Neuronal stem cell (in vitro differentiated cells): ENCODE data around the gene PRCP.
A peak's percentile ranks its signal among the peaks of the same experiment; 100 is the strongest.

Experiments used
- DNase-seq: peaks from one replicate; pipeline ENCODE4 v3.0.0-alpha.2; 2013; ENCODE audit warnings: low spot score
- H2AFZ ChIP-seq: one replicate; pipeline ENCODE4 v1.6.1; 2013; ENCODE audit warnings: mild to moderate bottlenecking, low read length, inconsistent platforms
- H2AK5ac ChIP-seq: 2 replicates; pipeline ENCODE4 v1.6.1; 2013; ENCODE audit warnings: low read depth, mild to moderate bottlenecking, inconsistent platforms, low read length, moderate library complexity, mixed read lengths
- H2BK120ac ChIP-seq: 2 replicates; pipeline ENCODE4 v1.6.1; 2013; ENCODE audit warnings: low read depth, mild to moderate bottlenecking, inconsistent platforms, low read length, moderate library complexity, mixed read lengths
- H2BK12ac ChIP-seq: one replicate; pipeline ENCODE4 v1.6.1; 2013; ENCODE audit warnings: low read length, inconsistent platforms
- H2BK15ac ChIP-seq: 2 replicates; pipeline ENCODE4 v1.6.1; 2013; ENCODE audit warnings: mild to moderate bottlenecking, low read length, inconsistent platforms, mixed read lengths
- H2BK5ac ChIP-seq: one replicate; pipeline ENCODE4 v1.6.1; 2013; ENCODE audit warnings: inconsistent platforms, mild to moderate bottlenecking, low read length, moderate library complexity
- H3K14ac ChIP-seq: one replicate; pipeline ENCODE4 v1.6.1; 2013; ENCODE audit warnings: low read length, inconsistent platforms
- H3K18ac ChIP-seq: 2 replicates; pipeline ENCODE4 v1.6.1; 2013; ENCODE audit warnings: low read length, inconsistent platforms
- H3K23ac ChIP-seq: 2 replicates; pipeline ENCODE4 v1.6.1; 2013; ENCODE audit warnings: low read depth, mild to moderate bottlenecking, mixed read lengths, low read length, inconsistent platforms; ENCODE audit not compliant: poor library complexity
- H3K27ac ChIP-seq: replicated peaks from 3 replicates; pipeline ENCODE4 v1.5.1; 2013; ENCODE audit warnings: low read length, inconsistent platforms
- H3K27me3 ChIP-seq, 3 experiments: 2 replicates each; pipeline ENCODE4 v1.6.1; 2013; ENCODE audit warnings: low read length in 3 of 3, mild to moderate bottlenecking in 2 of 3, inconsistent platforms in 1 of 3, low read depth in 1 of 3, mixed read lengths in 1 of 3, moderate library complexity in 1 of 3; ENCODE audit not compliant: control insufficient read depth in 3 of 3, insufficient read depth in 3 of 3
- H3K36me3 ChIP-seq, 2 donors: replicated peaks in 1 of 2; 2 replicates each; pipeline ENCODE4 v1.6.1; 2013; ENCODE audit warnings: low read length in 2 of 2; ENCODE audit not compliant: control insufficient read depth in 2 of 2, insufficient read depth in 2 of 2
- H3K4ac ChIP-seq: 2 replicates; pipeline ENCODE4 v1.6.1; 2013; ENCODE audit warnings: inconsistent platforms, mild to moderate bottlenecking, low read length, moderate library complexity
- H3K4me1 ChIP-seq, 2 donors: 1 replicate in 1 of 2; 2 replicates in 1 of 2; pipeline ENCODE4 v1.6.1; 2013; ENCODE audit warnings: low read length in 2 of 2, low read depth in 1 of 2; ENCODE audit not compliant: control insufficient read depth in 2 of 2, insufficient read depth in 1 of 2
- H3K4me2 ChIP-seq: one replicate; pipeline ENCODE4 v1.6.1; 2013; ENCODE audit warnings: mild to moderate bottlenecking, low read length, inconsistent platforms; ENCODE audit not compliant: insufficient read depth, poor library complexity, severe bottlenecking
- H3K4me3 ChIP-seq, 2 donors: 2 replicates each; pipeline ENCODE4 v1.5.1; 2013; ENCODE audit warnings: low read length in 2 of 2, mild to moderate bottlenecking in 2 of 2, inconsistent platforms in 1 of 2, moderate library complexity in 1 of 2
- H3K79me1 ChIP-seq: one replicate; pipeline ENCODE4 v1.6.1; 2013; ENCODE audit warnings: low read depth, mild to moderate bottlenecking, inconsistent platforms, low read length, moderate library complexity
- H3K9ac ChIP-seq: one replicate; pipeline ENCODE4 v1.6.1; 2013; ENCODE audit warnings: mild to moderate bottlenecking, low read depth, low read length, inconsistent platforms; ENCODE audit not compliant: poor library complexity
- H3K9me3 ChIP-seq, 2 donors: replicated peaks in 1 of 2; 2 replicates each; pipeline versions ENCODE3 to v1.6.1; 2013; ENCODE audit warnings: low read length in 2 of 2, mild to moderate bottlenecking in 2 of 2, inconsistent platforms in 1 of 2, low read depth in 1 of 2, mixed read lengths in 1 of 2, moderate library complexity in 1 of 2; ENCODE audit not compliant: control insufficient read depth in 2 of 2, insufficient read depth in 1 of 2
- H4K8ac ChIP-seq: one replicate; pipeline ENCODE4 v1.6.1; 2013; ENCODE audit warnings: low read depth, mild to moderate bottlenecking, inconsistent platforms, low read length, moderate library complexity
- H4K91ac ChIP-seq: one replicate; pipeline ENCODE4 v1.6.1; 2013; ENCODE audit warnings: low read length, low read depth, mild to moderate bottlenecking, inconsistent platforms; ENCODE audit not compliant: poor library complexity
- WGBS, 2 donors: extraction: QIAGEN DNeasy Blood & Tissue Kit; methylation state at CpG; one replicate each; pipeline ENCODE4 v1.1.7; 2013; ENCODE audit warnings: missing lambda C conversion rate in 2 of 2, mixed read lengths in 1 of 2; ENCODE audit not compliant: insufficient read length in 2 of 2, insufficient replicate concordance in 1 of 2; ENCODE audit errors: extremely low coverage in 2 of 2; 5-methylcytosine and 5-hydroxymethylcytosine counted together

PRCP gene

DNA sequence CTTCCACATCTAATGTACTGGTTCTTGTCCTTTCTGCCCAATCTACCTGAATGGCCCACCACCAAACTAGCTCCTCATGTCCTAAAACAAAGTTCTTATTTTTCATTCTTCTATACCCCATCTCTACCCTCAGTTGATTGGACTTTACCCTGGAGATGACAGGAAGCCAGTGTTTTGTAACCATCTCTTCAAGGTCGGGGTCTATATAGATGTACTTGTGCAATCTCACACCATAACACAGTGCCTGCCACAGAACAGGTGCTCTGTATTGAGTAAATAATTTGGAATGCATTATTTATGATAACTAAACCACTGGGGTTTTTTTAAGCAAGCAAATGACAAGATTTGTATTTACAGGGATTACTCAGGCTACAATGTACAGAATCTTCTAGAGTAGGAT, 89.9 kb downstream of the PRCP start:
- no peak overlapping the region for H2BK5ac ChIP-seq
- H3K36me3 ChIP-seq: no peaks in the 10 kb centered on the region
- no peak overlapping the region for H3K4me3 ChIP-seq
- peaks cover 0 to 7% of the 10 kb centered on the region in 2 donors for H3K4me1 ChIP-seq
- DNase-seq: no peak
- H2AFZ ChIP-seq: no peak overlapping the region
- H2BK12ac ChIP-seq: no peak overlapping the region
- no peak overlapping the region for H2AK5ac ChIP-seq
- H3K14ac ChIP-seq: no peak overlapping the region
- no peak overlapping the region for H3K4me2 ChIP-seq
- no peak overlapping the region for H3K27ac ChIP-seq
- no peak overlapping the region for H3K4ac ChIP-seq
- H3K18ac ChIP-seq: no peak overlapping the region
- no peak overlapping the region for H3K23ac ChIP-seq
- no peak overlapping the region for H4K8ac ChIP-seq
- WGBS, 2 donors: no CpG with 5 or more reads among the region's 1 CpG
- H3K27me3 ChIP-seq: peaks cover 0 to 19% (median 10%) of the 10 kb centered on the region in 3 experiments
- H4K91ac ChIP-seq: no peak overlapping the region
- H3K79me1 ChIP-seq: no peaks in the 10 kb centered on the region
- H3K9ac ChIP-seq: no peak overlapping the region
- H2BK15ac ChIP-seq: no peak overlapping the region
- no peak overlapping the region for H2BK120ac ChIP-seq
- peaks cover 0 to 2% of the 10 kb centered on the region in 2 donors for H3K9me3 ChIP-seq

DNA sequence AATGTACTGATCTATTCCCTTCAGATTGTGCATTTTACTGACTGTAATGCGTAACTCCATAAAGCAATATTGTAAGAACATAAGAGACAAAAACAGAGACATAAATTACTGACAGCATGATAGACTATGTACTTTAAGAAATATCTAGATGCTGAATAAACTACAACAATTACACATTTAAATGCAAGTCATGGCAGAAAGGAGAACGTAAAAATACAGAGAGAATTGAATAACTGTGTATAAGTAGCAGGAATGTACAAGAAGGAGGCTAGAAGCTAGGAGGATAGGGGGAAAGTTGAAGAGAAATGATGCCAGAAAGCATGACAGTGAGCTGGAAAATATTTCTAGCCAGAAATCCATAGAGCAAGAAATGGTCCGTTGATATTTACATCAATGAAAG, 92.6 kb downstream of the PRCP start:
- no peak overlapping the region for H3K23ac ChIP-seq
- no peak overlapping the region for H3K9ac ChIP-seq
- no peak overlapping the region for H3K27ac ChIP-seq
- no peak overlapping the region for H3K4me2 ChIP-seq
- no peak overlapping the region for H3K14ac ChIP-seq
- DNase-seq: no peak
- no peak overlapping the region for H2BK120ac ChIP-seq
- no peak overlapping the region for H3K4me3 ChIP-seq
- peaks cover 0 to 18% (median 10%) of the 10 kb centered on the region in 3 experiments for H3K27me3 ChIP-seq
- H2BK15ac ChIP-seq: no peak overlapping the region
- H2AFZ ChIP-seq: no peak overlapping the region
- no peak overlapping the region for H4K91ac ChIP-seq
- peaks cover 0 to 2% of the 10 kb centered on the region in 2 donors for H3K9me3 ChIP-seq
- H2BK12ac ChIP-seq: no peak overlapping the region
- peaks cover 0 to 7% of the 10 kb centered on the region in 2 donors for H3K4me1 ChIP-seq
- H3K36me3 ChIP-seq: no peaks in the 10 kb centered on the region
- H4K8ac ChIP-seq: no peak overlapping the region
- H2BK5ac ChIP-seq: no peak overlapping the region
- no peak overlapping the region for H2AK5ac ChIP-seq
- no peak overlapping the region for H3K4ac ChIP-seq
- no CpG with 5 or more reads among the region's 3 CpGs for WGBS, 2 donors
- no peak overlapping the region for H3K18ac ChIP-seq
- no peaks in the 10 kb centered on the region for H3K79me1 ChIP-seq

DNA sequence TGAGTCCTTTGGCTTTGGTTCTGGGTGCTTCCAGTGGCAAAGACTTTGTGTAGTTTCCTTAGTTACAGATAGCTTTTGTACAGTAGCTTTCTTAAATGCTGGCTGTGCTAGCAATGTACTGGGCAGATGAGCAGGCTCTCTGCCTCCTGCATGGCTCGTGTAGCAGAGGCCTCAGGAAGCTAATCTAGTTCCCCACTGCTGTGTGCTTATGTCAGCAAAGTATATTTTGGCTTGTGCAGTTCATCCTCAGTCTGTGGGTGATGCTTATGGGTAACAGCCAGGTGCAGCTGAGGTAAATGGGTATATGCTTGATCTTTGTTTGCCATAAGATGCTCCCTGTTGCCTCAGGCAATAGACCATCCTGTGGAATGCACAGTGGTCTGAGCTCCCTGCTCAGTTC, 97.5 kb downstream of the PRCP start:
- peak overlapping the region; percentile 39 for H2BK15ac ChIP-seq

DNA sequence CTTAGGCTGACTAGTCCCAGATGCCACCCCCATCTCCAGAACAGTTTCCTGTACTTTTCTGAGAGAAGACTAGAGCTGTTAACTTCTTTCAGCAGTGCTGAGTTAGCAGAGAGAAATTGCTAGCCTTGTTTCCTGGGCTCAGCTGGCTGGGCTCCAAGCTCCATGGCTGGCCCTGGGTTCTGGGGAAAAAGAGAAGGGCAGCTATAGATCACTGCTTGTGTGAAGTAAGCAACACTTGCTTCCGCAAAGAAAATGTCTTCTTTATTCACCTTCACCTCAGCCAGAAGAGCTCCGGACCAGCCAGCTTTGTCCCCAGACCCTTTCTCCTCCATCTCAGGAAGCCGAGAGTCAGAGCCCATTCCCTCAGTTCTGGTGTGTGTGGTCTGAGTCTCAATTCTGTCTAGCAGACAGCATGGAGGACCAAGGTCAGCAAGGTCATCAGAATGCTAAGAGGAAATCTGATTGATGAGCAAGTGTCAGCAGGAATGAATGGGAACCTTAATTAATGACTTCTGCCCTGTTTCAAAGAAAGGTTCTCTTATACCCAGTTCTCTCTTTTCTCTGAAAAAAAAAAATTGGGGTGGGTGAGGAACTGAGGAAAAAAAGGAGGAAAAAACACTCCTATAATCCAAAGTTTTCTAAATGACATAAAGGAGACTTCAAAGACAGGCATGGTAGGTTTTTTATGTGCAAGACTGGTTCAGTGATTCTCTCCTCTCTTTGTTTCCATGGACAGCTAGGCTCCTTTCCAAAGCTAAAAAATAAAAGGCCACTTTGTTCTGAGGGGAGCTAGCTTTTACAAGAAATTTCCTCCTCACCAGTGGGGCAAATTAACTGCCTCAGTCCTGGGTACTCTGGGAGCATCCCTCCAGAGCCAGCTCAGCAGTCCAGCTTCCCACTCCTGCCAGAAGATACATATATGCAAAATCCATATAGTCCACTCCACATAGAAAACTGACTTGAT, 103.0 kb downstream of the PRCP start:
- Histone ChIP-seq H3K4me1 (peaks cover 5 to 10% of the 10 kb centered on the region in 2 donors), H2BK12ac (no peak overlapping the region), H4K8ac (no peak overlapping the region), H3K23ac (no peak overlapping the region), H3K18ac (no peak overlapping the region), H3K4ac (no peak overlapping the region), H3K9me3 (no peaks in the 10 kb centered on the region), H3K14ac (no peak overlapping the region), H3K79me1 (no peaks in the 10 kb centered on the region), H3K36me3 (no peaks in the 10 kb centered on the region), H3K4me3 (no peak overlapping the region), H3K4me2 (no peak overlapping the region), H2BK15ac (no peak overlapping the region), H2AFZ (peak overlapping the region; percentile 90), H4K91ac (no peak overlapping the region), H3K27me3 (peaks cover 0 to 16% (median 12%) of the 10 kb centered on the region in 3 experiments), H2AK5ac (no peak overlapping the region), H2BK5ac (no peak overlapping the region), H3K27ac (no peak overlapping the region), H2BK120ac (no peak overlapping the region), H3K9ac (no peak overlapping the region)
- WGBS, 2 donors: no CpG with 5 or more reads among the region's 3 CpGs
- DNase-seq: peak; percentile 21

More for the DNA sequence above, 97.5 kb downstream of the PRCP start:
- H3K36me3 ChIP-seq: no peaks in the 10 kb centered on the region
- H3K4me3 ChIP-seq: no peak overlapping the region
- no peak overlapping the region for H3K4me2 ChIP-seq
- no peak overlapping the region for H3K14ac ChIP-seq
- no peak overlapping the region for H4K91ac ChIP-seq
- H2BK5ac ChIP-seq: peak overlapping the region; percentile 10
- H3K4me1 ChIP-seq: peaks cover 2 to 9% of the 10 kb centered on the region in 2 donors
- DNase-seq: no peak
- H3K27me3 ChIP-seq: peaks cover 0 to 11% (median 7%) of the 10 kb centered on the region in 3 experiments
- H2AK5ac ChIP-seq: no peak overlapping the region
- no CpG with 5 or more reads among the region's 1 CpG for WGBS, 2 donors
- no peaks in the 10 kb centered on the region for H3K79me1 ChIP-seq
- no peak overlapping the region for H3K27ac ChIP-seq
- H3K23ac ChIP-seq: no peak overlapping the region
- H3K18ac ChIP-seq: no peak overlapping the region
- H3K9ac ChIP-seq: no peak overlapping the region
- peaks cover 0 to 2% of the 10 kb centered on the region in 2 donors for H3K9me3 ChIP-seq
- no peak overlapping the region for H3K4ac ChIP-seq
- H2BK120ac ChIP-seq: no peak overlapping the region
- no peak overlapping the region for H4K8ac ChIP-seq
- H2AFZ ChIP-seq: no peak overlapping the region
- H2BK12ac ChIP-seq: no peak overlapping the region
